CD4-positive, alpha-beta T cell treated with Interleukin-15 for 4 hours (primary cell): ENCODE measurements around the gene MSLN.

ENCODE experiments used
- DNase-seq: peaks from one replicate; pipeline ENCODE4 v3.0.0-alpha.2; 2020; ENCODE audit warnings: low spot score

MSLN gene

DNA sequence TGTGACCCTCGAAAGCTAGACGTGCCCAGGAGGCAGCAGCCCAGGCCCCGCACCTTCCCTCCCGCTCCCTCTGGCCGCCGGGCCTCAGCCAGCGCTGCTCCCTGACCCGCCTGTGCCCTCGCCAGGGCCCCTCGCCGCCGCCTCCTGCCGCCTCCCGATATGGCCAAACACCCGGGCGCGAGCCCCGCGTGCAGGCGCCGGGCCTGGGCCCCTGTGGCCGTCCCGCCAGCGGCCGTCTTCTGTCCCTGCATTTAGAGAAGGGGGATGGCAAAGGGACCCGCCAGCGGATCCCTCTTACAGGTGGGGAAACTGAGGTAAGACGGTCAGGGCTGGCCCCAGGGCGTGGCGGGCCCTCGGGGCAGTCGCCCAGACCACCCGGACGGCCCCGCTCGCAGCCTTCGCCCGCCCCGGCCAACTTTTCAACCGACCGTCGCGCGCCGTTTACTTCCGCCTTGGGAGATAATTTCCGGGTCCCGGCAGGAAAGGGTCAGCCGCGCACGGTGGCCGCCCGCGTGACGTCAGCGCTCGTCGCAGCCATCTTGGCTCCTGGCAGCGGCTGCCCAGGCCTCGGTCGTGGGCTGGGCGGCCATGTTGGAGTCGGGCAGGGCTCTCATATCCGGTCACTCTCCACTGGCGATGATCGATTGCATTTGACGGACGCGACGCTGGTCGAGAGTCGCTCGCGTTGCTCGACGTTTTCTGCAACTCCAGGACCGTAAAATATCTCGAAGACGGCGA is 47.0 kb downstream of the MSLN start:
- peak; percentile 80 for DNase-seq

DNA sequence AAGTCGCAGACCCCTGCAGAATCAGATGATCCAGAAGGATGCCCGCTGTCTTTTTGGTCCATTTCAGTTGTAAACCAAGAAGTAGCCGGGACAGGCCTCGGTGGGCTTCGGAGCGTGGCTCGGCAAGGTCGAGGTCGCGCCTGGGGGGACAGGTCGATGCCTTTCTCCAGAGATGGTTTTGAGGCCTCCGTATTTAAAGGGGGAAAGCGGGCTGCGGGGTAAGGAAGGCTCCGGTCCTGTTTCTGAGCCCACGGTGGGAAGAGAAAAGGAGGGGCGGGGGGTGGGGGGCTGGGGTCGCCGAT is 47.5 kb downstream of the MSLN start:
- DNase-seq: no peak

GRCh38 chr16:813204-813915 is 52.8 kb downstream of the MSLN start:
- peak; percentile 30 for DNase-seq

DNA sequence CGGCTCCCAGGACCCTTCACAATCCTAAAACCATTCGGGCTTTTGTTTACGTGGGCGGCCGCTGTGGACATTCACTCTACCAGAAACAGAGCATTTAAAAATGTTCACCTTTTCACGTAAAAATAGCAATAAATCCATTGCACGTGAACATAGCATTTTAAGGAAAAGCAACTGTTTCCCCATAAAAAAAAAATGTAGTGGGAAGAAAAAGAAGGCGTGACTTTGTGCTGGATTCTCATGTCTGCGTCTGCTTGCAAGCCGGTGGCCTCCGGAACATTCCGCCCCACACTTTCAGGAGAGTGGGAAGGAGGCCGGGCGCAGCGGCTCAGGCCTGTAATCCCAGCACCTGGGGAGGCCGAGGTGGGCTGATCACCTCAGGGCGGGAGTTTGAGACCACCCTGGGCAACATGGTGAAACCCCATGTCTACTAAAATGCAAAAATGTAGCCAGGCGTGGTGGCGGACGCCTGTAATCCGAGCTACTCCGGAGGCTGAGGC is 53.4 kb downstream of the MSLN start:
- no peak for DNase-seq

- no peak for DNase-seq
Measured at GRCh38 chr16:814974-815373, 54.4 kb downstream of the MSLN start.

DNA sequence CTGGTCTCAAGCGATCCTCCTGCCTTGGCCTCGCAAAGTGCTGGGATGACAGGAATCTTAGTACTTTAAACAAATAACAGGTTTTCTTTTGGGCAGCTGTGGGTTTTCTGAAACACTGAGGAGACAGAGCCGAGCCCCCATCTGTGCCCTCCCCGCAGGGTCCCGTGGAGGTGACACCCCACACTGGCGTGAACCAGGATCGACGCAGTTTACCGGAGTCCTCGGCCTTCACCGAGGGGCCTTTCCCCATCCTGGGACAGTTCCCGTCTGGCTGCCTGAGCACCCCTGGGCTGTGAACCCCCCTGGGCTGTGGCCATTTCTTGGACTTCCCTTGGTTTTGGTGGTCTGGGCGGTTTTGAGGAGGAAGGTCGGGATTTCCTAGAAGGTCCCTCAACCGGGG is 55.3 kb downstream of the MSLN start:
- no peak for DNase-seq

DNA sequence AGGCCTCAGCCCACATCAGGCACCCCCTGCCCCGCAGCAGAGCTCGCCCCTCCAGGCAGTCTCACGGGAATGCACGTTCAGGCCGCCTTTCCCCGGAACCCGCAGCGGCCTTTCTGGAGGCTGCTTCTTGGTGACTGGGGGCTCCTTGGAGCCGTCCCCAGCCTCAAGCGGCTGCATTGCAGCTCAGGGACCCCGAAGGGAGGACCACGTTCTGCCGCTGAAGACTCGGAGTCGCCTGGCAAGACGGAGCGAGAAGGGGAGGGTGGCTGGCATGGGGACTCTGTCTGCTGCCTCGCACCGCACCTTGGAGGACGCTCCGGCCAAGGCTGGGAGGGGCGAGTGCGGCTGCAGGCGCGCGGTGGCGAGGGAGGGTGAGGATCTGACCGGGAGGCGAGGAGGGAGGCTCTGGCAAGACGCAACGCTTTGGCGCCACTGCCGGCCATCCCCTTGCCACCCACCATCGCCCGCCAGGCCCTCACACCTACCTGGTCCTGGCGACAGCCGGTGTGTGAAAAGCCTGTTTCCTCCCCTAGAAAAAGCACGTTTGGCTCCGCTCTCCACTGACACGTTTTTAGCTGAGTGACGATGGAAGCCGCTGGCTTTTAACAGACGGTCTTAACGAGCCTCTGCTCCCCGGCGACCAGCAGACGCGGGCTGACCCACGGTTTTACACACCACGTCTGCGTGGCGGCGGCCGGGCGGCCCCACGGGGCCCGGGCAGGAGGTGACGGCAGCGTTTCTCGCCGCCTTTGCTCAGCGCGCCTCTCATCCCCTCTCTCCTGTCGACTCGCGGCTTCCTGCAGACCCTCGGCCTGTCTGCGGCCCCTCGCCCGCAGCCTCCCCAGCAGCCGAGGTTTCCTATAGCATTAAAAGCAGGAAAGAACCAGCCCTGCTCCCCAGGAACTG is 56.7 kb downstream of the MSLN start:
- DNase-seq: no peak

DNA sequence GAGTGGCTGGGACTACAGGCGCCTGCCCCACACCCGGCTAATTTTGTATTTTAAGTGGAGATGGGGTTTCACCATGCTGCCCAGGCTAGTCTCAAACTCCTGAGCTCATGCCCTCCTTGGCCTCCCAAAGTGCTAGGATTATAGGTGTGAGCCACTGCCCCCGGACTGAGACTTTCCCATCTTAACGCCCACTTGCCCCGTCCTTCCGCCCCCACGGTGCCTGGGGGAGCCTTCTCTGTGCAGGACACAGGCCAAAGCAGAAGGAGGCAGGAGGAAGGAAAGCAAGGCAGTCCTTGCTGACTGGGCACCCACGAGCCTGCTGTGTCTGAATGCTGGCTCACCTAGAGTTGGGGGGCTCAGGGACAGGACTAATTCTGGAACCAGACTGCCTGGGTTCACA is 57.6 kb downstream of the MSLN start:
- no peak for DNase-seq
